GM12864 (cell line): Measurements from ENCODE around the gene ZNF285.

Experiments used
- DNase-seq: peaks from one replicate; pipeline ENCODE4 v3.0.0-alpha.2; 2011; ENCODE audit warnings: low read depth
- H3K4me3 ChIP-seq: 2 replicates; pipeline ENCODE4 v1.5.1; 2011; ENCODE audit warnings: mild to moderate bottlenecking, low read depth, low read length, control low read depth
- CTCF ChIP-seq: IDR thresholded peaks from 2 replicates; pipeline ENCODE4 v1.5.1; 2011; ENCODE audit warnings: low read depth, mild to moderate bottlenecking, moderate library complexity, low read length, control low read depth, inconsistent platforms; ENCODE audit errors: missing control alignments

The ZNF285 gene

GRCh38 chr19:44374789-44375188 is 26.6 kb downstream of the ZNF285 start:
- TF ChIP-seq CTCF, result no peak
- no peak for DNase-seq
- no peak overlapping the region for H3K4me3 ChIP-seq

- no peak for TF ChIP-seq CTCF
- no peak overlapping the region for H3K4me3 ChIP-seq
Observed at GRCh38 chr19:44371815-44372480, 29.5 kb downstream of the ZNF285 start.

GRCh38 chr19:44367024-44367423 is 34.4 kb downstream of the ZNF285 start:
- DNase-seq, result no peak
- TF ChIP-seq CTCF, result no peak
- H3K4me3 ChIP-seq, result no peak overlapping the region

More at GRCh38 chr19:44371815-44372480, 29.5 kb downstream of the ZNF285 start:
- no peak for DNase-seq

GRCh38 chr19:44356383-44357111 is 44.9 kb downstream of the ZNF285 start, which contains the start of gene ZNF112:
ZNF112 (minus strand) TSS chr19:44356680; CDS start chr19:44340539, 16,141 bp downstream.
- TF ChIP-seq CTCF, result no peak
- no peak within 1 kb of the TSS for H3K4me3 ChIP-seq
- no peak for DNase-seq

- DNase-seq, result no peak
- H3K4me3 ChIP-seq, result no peak overlapping the region
- no peak for TF ChIP-seq CTCF
Observed at GRCh38 chr19:44346556-44346955, 54.9 kb downstream of the ZNF285 start.

- DNase-seq, result no peak
Observed at GRCh38 chr19:44345959-44346358, 55.4 kb downstream of the ZNF285 start.

More at GRCh38 chr19:44345959-44346358, 55.4 kb downstream of the ZNF285 start:
- no peak for TF ChIP-seq CTCF
- H3K4me3 ChIP-seq, result no peak overlapping the region
